Measurements from ENCODE around the gene PXT1.
"Not testable (repeated sequence)": the region's sequence is repeated elsewhere in the genome, so short reads cannot be mapped to it uniquely, and the experiment has no call there.

Gene PXT1

DNA sequence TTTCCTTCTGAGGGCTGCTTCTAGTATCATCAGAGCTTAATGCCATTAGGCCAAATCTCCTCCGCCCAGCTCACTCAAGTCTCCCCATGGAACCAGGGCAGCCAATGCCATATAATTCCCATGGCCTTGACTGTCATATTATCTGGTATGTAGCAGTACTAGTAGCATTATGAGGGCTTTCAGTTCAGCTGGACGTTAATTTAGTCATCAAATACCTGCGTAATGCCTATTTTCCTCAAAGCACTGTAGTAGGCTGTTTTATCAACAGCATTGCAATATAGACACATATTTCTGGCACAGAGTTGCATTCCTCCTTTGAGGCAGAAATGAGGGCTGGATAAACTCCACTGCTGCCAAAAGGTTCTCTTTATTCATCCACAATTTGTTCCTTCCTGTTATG, 1.8 kb upstream of the PXT1 start:
- in situ Hi-C loops (cut with MboI; ENCODE audit: low sequenced_read_pairs) = no loop called here

DNA sequence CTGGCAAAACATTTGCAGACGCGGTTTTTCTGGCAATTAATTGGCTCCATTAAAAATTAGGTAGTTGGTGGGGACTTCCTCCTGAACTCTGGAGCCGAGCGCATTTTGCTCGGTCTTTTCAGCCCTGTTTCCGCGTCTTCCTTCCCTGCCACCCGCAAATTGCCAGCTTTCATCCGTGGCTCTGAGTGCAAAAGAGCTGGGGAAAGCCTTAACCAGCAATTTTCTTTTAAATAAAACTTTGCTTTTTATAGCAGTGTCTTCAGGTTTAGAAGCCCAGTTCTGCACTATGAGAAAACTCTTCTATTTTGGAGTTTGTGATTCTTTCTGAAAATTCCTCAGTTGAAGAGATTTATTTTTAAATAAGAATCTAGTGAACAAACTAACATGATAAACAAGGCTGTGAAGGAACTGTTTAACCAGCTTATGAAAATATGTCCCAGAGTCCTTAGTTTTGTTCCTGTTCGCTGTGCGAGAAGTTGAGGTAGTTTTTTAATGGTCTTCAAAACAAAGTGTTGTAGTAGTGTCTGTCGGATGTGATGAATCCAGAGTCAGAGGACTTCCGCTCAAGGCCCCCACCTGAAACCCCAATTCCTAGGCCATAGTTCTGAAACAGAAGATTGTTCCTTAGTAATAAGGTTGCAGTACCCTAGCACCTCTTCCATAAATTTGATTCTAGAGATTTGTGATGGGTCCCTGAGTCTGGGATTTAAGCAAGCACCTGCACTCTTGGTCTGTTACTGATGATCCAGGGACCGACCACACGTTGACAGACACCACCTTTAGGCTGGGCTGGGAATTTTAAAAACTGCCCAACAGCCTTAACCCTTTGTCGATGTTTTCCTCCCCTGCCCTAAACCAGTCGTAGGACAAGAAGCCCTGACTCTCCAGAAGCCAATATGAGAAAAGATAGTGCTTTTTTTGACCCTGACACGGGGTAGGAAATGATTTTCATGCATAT, 1.1 kb upstream of the PXT1 start:
- in situ Hi-C loops (cut with MboI; ENCODE audit: low sequenced_read_pairs) = no loop called here

GRCh38 chr6:36442103-36442670, 467 bp downstream of the PXT1 start:
- in situ Hi-C loops (cut with MboI; ENCODE audit: low sequenced_read_pairs) = no loop called here

DNA sequence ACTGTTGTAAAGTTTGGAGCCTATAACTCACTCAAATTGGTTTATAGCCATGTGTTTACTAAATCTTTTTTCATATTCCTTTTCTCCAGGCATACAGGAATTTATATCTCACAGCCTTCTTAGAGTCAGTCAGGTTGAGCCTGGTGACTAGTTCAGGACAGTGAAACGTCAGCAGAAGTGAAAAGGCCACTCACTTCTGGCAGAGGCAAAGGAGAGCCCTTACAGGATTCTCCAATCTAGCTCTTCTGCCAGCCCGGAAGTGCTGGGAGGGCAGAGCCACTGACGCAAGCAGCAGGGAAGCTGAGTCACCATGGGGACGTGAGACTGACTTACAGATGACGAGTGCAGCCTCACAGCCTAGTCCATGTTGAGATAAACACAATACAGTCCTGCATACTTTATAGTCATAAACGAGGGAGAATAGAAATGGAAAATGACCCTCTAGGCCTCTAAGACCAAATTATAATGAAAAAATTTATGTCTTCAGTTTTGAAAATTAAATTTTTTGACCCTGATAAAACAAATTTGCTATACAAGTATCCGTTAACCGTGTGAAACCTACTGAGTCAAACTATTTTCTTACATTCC, 1.3 kb downstream of the PXT1 start:
- in situ Hi-C loops (cut with MboI; ENCODE audit: low sequenced_read_pairs) = no loop called here

DNA sequence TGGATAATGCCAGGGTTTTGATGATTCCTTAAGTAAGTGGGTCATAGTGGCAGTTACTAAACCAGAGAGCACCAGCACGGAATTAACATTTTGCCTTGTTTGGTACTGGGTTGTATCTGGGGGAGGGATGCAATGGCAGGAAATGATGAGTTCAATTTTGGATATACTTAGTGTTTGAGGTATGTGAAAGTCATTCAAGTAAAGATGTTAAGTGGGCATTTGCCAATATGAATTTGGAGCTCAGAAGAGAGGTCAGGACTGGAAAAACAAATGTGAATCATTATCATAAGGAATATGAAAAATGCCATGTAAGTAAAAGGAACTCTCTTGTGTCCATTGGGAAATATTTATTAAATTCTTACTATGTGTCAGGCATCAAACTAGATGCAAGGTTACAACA, 6.2 kb downstream of the PXT1 start:
- in situ Hi-C loops (cut with MboI; ENCODE audit: low sequenced_read_pairs) = no loop called here

GRCh38 chr6:36432151-36432671, 10.4 kb downstream of the PXT1 start:
- in situ Hi-C loops (cut with MboI; ENCODE audit: low sequenced_read_pairs) = no loop called here

- in situ Hi-C loops (cut with MboI; ENCODE audit: low sequenced_read_pairs) = no loop called here
Observed at GRCh38 chr6:36431197-36431596, 11.5 kb downstream of the PXT1 start.

- in situ Hi-C loops (cut with MboI; ENCODE audit: low sequenced_read_pairs) = no loop called here
Observed at GRCh38 chr6:36430351-36430750, 12.3 kb downstream of the PXT1 start.

DNA sequence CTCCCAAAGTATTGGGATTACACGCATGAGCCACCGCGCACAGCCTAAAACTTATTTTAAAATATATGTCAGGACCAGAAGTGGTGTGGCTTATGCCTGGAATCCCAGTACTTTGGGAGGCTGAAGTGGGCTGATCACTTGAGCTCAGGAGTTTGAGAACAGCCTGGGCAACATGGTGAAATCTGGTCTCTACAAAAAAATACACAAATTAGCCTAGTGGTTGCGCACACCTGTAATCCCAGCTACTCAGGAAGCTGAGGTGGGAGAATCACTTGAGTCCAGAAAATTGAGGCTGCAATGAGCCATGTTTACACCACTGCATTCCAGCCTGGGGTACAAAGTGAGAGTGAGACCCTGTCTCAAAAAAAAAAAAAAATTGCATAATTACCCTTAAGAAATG, 13.7 kb downstream of the PXT1 start:
- in situ Hi-C loops (cut with MboI; ENCODE audit: low sequenced_read_pairs) = no loop called here

- in situ Hi-C loops (cut with MboI; ENCODE audit: low sequenced_read_pairs) = no loop called here
Observed at GRCh38 chr6:36426622-36427021, 16.0 kb downstream of the PXT1 start.

DNA sequence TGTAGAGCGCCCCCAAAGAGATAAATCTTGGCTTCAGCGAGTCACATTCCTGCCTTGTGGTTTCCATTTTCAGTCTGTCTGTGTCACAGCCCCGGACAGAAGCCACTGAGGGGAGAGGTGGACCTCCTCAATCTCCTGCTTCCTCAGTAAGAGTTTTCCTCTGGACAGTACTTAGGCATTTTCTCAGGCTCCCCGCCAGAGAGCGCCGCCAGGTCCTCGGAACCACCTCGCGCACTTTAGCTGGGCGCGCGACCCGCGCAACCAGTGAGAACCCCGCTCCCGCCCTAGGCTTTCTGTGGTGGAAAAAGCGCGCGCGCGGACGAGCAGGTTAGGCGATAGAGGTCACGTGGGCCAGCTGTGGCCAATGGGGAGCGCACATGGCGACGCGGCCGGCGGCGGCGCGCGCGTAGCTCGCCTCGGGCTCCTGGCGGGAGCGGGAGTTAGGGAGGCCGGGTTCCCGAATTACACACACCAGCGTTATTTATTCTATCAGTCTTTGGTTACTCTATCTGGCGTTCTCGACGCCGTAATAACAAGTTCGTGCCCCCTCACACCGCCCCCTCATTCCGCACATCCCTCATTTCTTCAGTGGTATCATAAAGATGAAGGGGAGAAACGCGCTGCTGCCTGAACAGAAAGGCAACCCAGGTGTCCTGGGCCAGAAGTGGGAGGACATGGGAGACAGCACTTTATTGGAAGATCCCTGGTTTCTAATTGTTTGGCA, 19.4 kb downstream of the PXT1 start:
- in situ Hi-C loops (cut with MboI; ENCODE audit: low sequenced_read_pairs) = no loop called here

DNA sequence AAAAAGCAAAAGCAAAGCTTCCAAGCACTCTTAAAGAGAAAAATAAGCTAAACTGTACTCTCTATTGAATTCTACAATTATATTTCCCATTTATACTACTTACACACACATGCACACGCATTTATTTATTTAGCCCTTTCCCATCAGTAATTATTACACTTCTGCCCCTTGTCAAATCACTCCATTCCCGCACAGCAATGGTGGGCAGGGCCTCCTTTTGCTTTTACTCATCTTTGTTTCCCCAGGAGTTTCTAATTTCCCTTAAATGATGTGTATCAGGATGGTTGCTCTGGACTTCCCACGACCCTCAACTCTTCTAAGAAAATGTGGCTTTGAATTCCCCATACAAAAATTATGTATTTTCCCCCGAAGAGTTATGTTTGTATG, 19.9 kb downstream of the PXT1 start:
- in situ Hi-C loops (cut with MboI; ENCODE audit: low sequenced_read_pairs) = no loop called here

DNA sequence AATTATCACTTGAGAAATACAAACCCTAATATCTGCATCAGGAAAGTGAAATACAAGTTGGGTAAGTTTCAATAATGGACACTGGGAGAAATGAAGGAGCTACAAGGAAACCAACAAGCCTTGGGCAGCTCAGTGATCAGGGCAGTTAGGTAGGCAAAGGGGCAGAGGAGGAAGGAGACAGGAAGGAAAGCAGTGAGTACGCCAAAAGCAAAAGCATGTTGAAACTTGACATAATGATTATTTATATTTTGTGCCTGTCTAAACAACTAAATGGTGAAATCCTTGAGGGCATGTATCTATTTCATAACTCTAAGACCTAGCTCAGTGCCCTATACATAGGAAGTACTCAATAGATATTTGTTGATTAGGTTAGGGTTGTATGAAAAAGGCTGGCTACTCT, 23.3 kb downstream of the PXT1 start:
- in situ Hi-C loops (cut with MboI; ENCODE audit: low sequenced_read_pairs) = no loop called here

- in situ Hi-C loops (cut with MboI; ENCODE audit: low sequenced_read_pairs) = no loop called here
Observed at GRCh38 chr6:36418558-36418957, 24.1 kb downstream of the PXT1 start.

- in situ Hi-C loops (cut with MboI; ENCODE audit: low sequenced_read_pairs) = no loop called here
Observed at GRCh38 chr6:36414481-36414880, 28.2 kb downstream of the PXT1 start.

DNA sequence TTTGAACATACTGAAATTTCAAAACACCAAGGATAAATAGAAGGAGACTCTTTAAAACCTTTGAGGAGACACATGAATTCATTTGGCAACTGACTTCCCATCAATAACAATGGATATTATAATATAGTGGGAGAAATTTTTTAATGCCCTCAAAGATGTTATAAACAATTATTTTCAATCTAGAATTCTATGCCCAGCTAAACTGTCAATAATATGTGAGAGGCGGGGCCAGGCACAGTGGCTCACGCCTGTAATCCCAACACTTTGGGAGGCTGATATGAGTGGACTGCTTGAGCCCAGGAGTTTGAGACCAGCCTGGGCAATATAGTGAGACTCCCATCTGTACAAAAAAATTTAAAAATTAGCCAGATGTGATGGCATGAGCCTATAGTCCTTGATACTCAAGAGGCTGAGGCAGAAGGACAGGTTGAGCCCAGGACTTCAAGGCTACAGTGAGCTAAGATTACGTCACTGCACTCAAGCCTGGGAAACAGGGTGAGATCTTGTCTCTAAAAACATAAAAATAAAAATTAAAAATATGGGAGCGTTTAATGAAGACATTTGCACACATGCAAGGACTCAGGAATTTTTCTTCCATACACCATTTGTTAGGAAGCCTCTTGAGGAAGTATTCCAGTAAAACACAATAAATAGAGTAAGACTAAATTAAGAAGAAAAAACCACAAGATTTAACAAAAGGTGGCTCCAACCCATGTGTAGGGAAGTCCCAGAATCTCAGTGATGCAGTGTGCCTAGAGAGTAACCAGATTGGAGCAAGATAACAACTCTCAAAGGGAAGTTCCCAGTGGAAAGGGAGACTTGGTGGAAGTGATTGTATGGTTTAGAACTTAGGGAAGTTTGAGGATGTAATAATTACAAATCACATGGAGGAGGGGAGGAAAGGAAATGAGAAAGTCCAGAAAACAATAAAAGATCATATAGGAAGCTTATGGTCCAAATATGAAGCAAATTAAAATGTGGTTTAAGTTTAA, 28.9 kb downstream of the PXT1 start:
- in situ Hi-C loops (cut with MboI; ENCODE audit: low sequenced_read_pairs) = no loop called here

DNA sequence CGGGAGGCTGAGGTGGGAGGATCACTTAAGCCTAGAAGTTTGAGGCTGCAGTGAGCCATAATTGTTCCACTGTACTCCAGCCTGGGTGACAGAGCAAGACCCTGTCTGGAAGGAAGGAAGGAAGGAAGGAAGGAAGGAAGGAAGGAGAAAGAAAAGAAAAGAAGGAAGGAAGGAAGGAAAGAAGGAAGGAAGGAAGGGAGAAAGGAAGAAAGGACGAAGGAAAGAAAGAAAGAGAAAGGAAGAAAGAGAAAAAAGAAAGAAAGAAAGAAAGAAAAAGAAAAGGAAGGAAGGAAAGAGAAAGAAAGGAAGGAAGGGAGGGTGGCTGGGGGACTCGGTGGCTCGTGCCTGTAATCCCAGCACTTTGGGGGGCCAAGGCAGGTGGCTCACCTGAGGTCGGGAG, 32.9 kb downstream of the PXT1 start:
- in situ Hi-C loops (cut with MboI; ENCODE audit: low sequenced_read_pairs) = not testable (repeated sequence)

DNA sequence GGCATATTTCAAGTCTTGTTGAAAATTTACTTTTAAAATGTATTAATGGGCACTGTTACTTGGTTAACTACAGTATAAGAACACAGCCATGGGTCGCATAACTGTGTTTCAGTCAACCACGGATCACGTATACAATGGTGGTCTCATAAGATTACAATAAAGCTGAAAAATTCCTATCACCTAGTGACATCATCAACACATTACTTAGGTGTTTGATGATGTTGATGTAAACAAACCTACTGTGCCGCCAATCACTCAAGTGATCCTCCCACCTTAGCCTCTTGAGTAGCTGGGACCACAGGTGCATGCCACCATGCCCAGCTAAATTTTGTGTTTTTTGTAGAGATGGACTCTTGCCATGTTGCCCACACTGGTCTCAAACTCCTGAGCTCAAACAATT, 38.5 kb downstream of the PXT1 start:
- in situ Hi-C loops (cut with MboI; ENCODE audit: low sequenced_read_pairs) = no loop called here

- in situ Hi-C loops (cut with MboI; ENCODE audit: low sequenced_read_pairs) = no loop called here
Observed at GRCh38 chr6:36402481-36402880, 40.2 kb downstream of the PXT1 start.

DNA sequence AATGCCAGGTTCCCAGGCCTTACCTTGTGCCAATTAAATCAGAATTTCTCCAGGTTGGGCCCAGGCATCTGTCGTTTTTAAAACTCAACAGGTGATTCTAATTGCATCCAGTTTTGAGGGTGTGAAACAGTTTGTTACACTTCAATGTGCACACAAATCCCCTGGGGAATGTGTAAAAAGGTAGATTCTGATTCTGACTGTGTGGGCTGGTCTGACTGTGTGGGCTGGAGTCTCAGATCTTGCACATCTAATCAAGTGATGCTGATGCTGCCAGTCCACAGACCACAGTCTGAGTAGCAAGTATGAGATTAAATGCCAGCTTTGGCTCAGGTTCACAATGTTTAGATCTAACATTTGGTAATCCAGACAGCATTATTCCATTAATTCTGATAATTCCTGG, 42.7 kb downstream of the PXT1 start:
- in situ Hi-C loops (cut with MboI; ENCODE audit: low sequenced_read_pairs) = no loop called here
